ENCODE results near the gene C6orf141.
"Not testable (repeated sequence)": the region's sequence is repeated elsewhere in the genome, so short reads cannot be mapped to it uniquely, and the experiment has no call there.

C6orf141 gene

DNA sequence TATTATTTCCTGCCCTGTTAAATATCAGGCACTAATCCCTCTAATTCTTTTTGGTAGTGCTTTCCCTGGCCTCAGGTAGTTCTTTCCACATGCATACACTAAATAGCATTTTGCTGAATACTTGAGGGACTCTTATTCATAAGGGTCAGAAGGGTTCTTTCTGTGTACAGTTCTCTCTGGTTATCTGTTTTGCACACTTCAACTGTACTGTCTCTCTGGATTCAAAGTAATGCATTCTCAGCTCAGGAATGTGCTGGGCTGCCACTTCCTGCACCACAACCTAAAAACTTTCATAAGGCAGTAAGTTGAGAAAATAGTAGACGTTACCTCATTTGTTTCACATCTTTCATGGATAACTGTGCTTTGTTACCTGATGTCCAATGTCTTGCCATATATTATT, 32.1 kb downstream of the C6orf141 start:
- no peak for DNase-seq

DNA sequence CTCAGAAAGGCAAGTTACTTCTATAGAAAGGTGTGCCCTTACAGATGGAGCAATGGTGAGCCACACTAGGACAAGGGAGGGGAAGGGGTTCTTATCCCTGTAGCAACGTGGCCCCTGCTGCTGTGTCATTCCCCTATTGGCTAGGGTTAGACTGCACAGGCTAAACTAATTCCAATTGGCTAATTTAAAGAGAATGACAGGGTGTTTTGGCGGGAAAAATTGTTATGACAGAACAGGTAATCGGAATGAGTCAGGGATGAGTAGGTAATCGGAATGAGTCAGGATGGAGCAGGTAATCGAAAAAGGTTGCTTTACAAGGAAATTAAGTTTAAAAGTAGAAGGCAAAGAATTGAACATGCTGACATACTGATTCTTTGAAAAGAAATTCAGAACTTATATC, 36.8 kb downstream of the C6orf141 start:
- DNase-seq: not testable (repeated sequence)
